Temporal lobe (tissue), 2 donors: Measurements from ENCODE around the gene ZNF620. TPM values are rescaled to one million over a fixed set of nuclear protein-coding genes. Genes with fewer than 3 reads are reported as not detected.

Source experiments
- small RNA-seq: library from RNA; depleted of rRNA; stranded (forward); fragments of <200 nt; gene quantifications from one replicate; pipeline ENCODE3, GENCODE V24; 2014; ENCODE audit warnings: low replicate concordance
- total RNA-seq: library from RNA; depleted of rRNA; stranded (reverse); fragments of >200 nt; gene quantifications from one replicate; pipeline ENCODE4 v1.2.3, GENCODE V29; 2014

ZNF620 gene
- total RNA-seq, 1 donor from 2014 or later: 9.3 TPM

Small RNAs within 50 kb of the gene (small RNA-seq; reads per million reads assigned to genes)
- 6.8 reads per million, percentile 93 among the genes with 10 or more reads in this experiment for gene RNU5B-2P

Other genes starting within 250 kb of the ZNF620 start
- gene EIF1B, start 196.3 kb upstream of the ZNF620 start, total RNA-seq: 60.5 TPM
- 3.0 TPM for gene ENTPD3, start 118.9 kb upstream of the ZNF620 start, total RNA-seq
- 145 TPM for gene RPL14, start 48.7 kb upstream of the ZNF620 start, total RNA-seq
- gene ZNF619, start 28.9 kb upstream of the ZNF620 start, total RNA-seq: 4.2 TPM
- 12.5 TPM for gene ZNF621, start 18.9 kb downstream of the ZNF620 start, total RNA-seq